ENCODE data around the gene SKI. TPM values are rescaled to one million over a fixed set of nuclear protein-coding genes. Genes with fewer than 3 reads are reported as not detected.

SKI gene
- total and polyA plus RNA-seq, 9 of the 15 experiments (the other 6 are each of a cell fraction or from before 2014, with no cell fraction given) = 0.10 to 60.5 (median 4.6) TPM

DNA sequence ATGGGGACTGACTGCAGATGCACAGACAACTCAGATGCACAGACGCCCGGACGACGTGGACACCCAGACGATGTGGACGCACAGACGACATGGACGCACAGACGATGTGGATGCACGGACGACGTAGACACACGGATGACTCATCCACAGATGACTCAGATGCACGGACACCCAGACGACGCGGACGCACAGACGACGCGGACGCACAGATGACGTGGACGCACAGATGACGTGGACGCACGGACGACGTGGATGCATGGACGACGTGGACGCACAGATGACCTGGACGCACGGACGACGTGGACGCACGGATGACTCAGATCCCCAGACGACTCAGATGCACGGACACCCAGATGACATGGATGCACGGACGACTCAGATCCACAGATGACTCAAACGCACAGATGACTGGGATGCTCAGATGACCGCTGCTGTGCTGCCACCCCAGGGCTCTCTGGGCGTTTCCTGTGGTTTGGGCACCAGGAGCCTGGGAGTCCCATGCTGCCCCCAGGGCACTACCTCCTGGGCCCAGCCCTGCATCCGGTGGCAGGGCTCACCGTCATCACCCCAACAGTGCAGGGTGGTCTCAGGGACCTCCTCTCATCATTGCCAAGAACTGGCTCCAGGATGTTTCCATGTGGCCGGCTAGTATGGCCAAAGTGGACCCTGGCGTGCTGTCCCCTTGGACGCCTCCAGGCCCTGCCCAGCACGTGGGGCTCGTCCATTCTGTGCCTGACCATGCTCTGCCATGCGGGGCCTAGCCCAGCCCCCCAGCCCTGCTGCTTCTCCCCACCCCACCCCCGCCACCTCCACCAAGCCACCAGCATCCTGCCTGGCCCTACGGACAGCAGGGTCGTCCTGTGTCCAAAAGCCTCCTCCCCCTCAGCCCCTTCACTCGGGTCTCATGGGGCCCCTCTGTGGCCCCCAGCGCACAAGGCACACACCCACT lies 47.5 kb upstream of the SKI start (continued):
- TF ChIP-seq, protein P1, sequence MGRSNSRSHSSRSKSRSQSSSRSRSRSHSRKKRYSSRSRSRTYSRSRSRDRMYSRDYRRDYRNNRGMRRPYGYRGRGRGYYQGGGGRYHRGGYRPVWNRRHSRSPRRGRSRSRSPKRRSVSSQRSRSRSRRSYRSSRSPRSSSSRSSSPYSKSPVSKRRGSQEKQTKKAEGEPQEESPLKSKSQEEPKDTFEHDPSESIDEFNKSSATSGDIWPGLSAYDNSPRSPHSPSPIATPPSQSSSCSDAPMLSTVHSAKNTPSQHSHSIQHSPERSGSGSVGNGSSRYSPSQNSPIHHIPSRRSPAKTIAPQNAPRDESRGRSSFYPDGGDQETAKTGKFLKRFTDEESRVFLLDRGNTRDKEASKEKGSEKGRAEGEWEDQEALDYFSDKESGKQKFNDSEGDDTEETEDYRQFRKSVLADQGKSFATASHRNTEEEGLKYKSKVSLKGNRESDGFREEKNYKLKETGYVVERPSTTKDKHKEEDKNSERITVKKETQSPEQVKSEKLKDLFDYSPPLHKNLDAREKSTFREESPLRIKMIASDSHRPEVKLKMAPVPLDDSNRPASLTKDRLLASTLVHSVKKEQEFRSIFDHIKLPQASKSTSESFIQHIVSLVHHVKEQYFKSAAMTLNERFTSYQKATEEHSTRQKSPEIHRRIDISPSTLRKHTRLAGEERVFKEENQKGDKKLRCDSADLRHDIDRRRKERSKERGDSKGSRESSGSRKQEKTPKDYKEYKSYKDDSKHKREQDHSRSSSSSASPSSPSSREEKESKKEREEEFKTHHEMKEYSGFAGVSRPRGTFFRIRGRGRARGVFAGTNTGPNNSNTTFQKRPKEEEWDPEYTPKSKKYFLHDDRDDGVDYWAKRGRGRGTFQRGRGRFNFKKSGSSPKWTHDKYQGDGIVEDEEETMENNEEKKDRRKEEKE (IDR thresholded peaks at IDR 0.05; ENCODE audit: borderline replicate concordance in 1 of 2, control insufficient read depth in 1 of 2, low read depth in 2 of 2, low read length in 1 of 2) = no peak
- TF ChIP-seq MCM3 (IDR thresholded peaks at IDR 0.05) = no peak
- TF ChIP-seq, protein P2, sequence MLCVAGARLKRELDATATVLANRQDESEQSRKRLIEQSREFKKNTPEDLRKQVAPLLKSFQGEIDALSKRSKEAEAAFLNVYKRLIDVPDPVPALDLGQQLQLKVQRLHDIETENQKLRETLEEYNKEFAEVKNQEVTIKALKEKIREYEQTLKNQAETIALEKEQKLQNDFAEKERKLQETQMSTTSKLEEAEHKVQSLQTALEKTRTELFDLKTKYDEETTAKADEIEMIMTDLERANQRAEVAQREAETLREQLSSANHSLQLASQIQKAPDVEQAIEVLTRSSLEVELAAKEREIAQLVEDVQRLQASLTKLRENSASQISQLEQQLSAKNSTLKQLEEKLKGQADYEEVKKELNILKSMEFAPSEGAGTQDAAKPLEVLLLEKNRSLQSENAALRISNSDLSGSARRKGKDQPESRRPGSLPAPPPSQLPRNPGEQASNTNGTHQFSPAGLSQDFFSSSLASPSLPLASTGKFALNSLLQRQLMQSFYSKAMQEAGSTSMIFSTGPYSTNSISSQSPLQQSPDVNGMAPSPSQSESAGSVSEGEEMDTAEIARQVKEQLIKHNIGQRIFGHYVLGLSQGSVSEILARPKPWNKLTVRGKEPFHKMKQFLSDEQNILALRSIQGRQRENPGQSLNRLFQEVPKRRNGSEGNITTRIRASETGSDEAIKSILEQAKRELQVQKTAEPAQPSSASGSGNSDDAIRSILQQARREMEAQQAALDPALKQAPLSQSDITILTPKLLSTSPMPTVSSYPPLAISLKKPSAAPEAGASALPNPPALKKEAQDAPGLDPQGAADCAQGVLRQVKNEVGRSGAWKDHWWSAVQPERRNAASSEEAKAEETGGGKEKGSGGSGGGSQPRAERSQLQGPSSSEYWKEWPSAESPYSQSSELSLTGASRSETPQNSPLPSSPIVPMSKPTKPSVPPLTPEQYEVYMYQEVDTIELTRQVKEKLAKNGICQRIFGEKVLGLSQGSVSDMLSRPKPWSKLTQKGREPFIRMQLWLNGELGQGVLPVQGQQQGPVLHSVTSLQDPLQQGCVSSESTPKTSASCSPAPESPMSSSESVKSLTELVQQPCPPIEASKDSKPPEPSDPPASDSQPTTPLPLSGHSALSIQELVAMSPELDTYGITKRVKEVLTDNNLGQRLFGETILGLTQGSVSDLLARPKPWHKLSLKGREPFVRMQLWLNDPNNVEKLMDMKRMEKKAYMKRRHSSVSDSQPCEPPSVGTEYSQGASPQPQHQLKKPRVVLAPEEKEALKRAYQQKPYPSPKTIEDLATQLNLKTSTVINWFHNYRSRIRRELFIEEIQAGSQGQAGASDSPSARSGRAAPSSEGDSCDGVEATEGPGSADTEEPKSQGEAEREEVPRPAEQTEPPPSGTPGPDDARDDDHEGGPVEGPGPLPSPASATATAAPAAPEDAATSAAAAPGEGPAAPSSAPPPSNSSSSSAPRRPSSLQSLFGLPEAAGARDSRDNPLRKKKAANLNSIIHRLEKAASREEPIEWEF (CRISPR knock-in tag; IDR thresholded peaks at IDR 0.05) = no peak
- no peak for TF ChIP-seq ZNF239 (CRISPR knock-in tag; IDR thresholded peaks at IDR 0.05)
- TF ChIP-seq, protein P3, sequence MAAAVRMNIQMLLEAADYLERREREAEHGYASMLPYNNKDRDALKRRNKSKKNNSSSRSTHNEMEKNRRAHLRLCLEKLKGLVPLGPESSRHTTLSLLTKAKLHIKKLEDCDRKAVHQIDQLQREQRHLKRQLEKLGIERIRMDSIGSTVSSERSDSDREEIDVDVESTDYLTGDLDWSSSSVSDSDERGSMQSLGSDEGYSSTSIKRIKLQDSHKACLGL (CRISPR knock-in tag; IDR thresholded peaks at IDR 0.05; ENCODE audit: borderline replicate concordance, poor library complexity, severe bottlenecking) = no peak
- TF ChIP-seq GATAD2B (IDR thresholded peaks at IDR 0.05; ENCODE audit: borderline replicate concordance) = no peak
- TF ChIP-seq ZNF408 (CRISPR knock-in tag; IDR thresholded peaks at IDR 0.05; ENCODE audit: low read depth) = no peak
- TF ChIP-seq YY1 (IDR thresholded peaks at IDR 0.05; ENCODE audit: borderline replicate concordance in 1 of 3, control insufficient read depth in 1 of 3, extremely low read depth in 1 of 3, insufficient read depth in 3 of 3, insufficient read length in 1 of 3, insufficient replicate concordance in 2 of 3, low read depth in 1 of 3, low read length in 2 of 3) = peak in 2 of 3 experiments; percentile 48 to 50
- TF ChIP-seq, protein P4, sequence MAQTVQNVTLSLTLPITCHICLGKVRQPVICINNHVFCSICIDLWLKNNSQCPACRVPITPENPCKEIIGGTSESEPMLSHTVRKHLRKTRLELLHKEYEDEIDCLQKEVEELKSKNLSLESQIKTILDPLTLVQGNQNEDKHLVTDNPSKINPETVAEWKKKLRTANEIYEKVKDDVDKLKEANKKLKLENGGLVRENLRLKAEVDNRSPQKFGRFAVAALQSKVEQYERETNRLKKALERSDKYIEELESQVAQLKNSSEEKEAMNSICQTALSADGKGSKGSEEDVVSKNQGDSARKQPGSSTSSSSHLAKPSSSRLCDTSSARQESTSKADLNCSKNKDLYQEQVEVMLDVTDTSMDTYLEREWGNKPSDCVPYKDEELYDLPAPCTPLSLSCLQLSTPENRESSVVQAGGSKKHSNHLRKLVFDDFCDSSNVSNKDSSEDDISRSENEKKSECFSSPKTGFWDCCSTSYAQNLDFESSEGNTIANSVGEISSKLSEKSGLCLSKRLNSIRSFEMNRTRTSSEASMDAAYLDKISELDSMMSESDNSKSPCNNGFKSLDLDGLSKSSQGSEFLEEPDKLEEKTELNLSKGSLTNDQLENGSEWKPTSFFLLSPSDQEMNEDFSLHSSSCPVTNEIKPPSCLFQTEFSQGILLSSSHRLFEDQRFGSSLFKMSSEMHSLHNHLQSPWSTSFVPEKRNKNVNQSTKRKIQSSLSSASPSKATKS (CRISPR knock-in tag; IDR thresholded peaks at IDR 0.05) = no peak
- no peak for TF ChIP-seq HEY1 (CRISPR knock-in tag; IDR thresholded peaks at IDR 0.05; ENCODE audit: borderline replicate concordance)
- TF ChIP-seq ZNF124 (CRISPR knock-in tag; IDR thresholded peaks at IDR 0.05) = no peak
- TF ChIP-seq ZNF696 (CRISPR knock-in tag; conservative IDR thresholded peaks at IDR 0.05) = no peak
- TF ChIP-seq ZFP1 (CRISPR knock-in tag; IDR thresholded peaks at IDR 0.05) = no peak
- no peak for TF ChIP-seq ZFPM2 (CRISPR knock-in tag; IDR thresholded peaks at IDR 0.05)

Data from K562 (cell line).